Measurements from ENCODE around the gene FCHSD2.
"Not testable (repeated sequence)": the region's sequence is repeated elsewhere in the genome, so short reads cannot be mapped to it uniquely, and the experiment has no call there.

Gene FCHSD2

GRCh38 chr11:73034777-73035176, 107.3 kb downstream of the FCHSD2 start:
- H3K4me3 ChIP-seq (ENCODE audit: low read depth, low read length), result no peak overlapping the region
- TF ChIP-seq CTCF (IDR thresholded peaks at IDR 0.05; ENCODE audit: low read depth, low read length), result no peak

- no peak for TF ChIP-seq CTCF (IDR thresholded peaks at IDR 0.05; ENCODE audit: low read depth, low read length)
- H3K4me3 ChIP-seq (ENCODE audit: low read depth, low read length), result no peak overlapping the region
Measured at GRCh38 chr11:73034331-73034730, 107.8 kb downstream of the FCHSD2 start.

- TF ChIP-seq CTCF (IDR thresholded peaks at IDR 0.05; ENCODE audit: low read depth, low read length), result no peak
- H3K4me3 ChIP-seq (ENCODE audit: low read depth, low read length), result no peak overlapping the region
Measured at GRCh38 chr11:73030130-73030529, 112.0 kb downstream of the FCHSD2 start.

GRCh38 chr11:73029403-73029802, 112.7 kb downstream of the FCHSD2 start:
- TF ChIP-seq CTCF (IDR thresholded peaks at IDR 0.05; ENCODE audit: low read depth, low read length), result no peak
- no peak overlapping the region for H3K4me3 ChIP-seq (ENCODE audit: low read depth, low read length)

- no peak for TF ChIP-seq CTCF (IDR thresholded peaks at IDR 0.05; ENCODE audit: low read depth, low read length)
- no peak overlapping the region for H3K4me3 ChIP-seq (ENCODE audit: low read depth, low read length)
Measured at GRCh38 chr11:73028611-73029010, 113.5 kb downstream of the FCHSD2 start.

- H3K4me3 ChIP-seq (ENCODE audit: low read depth, low read length), result not testable (repeated sequence)
Measured at GRCh38 chr11:73027840-73028239, 114.3 kb downstream of the FCHSD2 start.

GRCh38 chr11:73024639-73025038, 117.5 kb downstream of the FCHSD2 start:
- TF ChIP-seq CTCF (IDR thresholded peaks at IDR 0.05; ENCODE audit: low read depth, low read length), result no peak
- H3K4me3 ChIP-seq (ENCODE audit: low read depth, low read length), result no peak overlapping the region

- no peak for TF ChIP-seq CTCF (IDR thresholded peaks at IDR 0.05; ENCODE audit: low read depth, low read length)
Measured at GRCh38 chr11:73019996-73020395, 122.1 kb downstream of the FCHSD2 start.

More at GRCh38 chr11:73019996-73020395, 122.1 kb downstream of the FCHSD2 start:
- H3K4me3 ChIP-seq (ENCODE audit: low read depth, low read length), result no peak overlapping the region

Measured in WI38 (cell line).